Urothelium cell line (cell line): Measurements from ENCODE around the gene STRADA.
"Not testable (repeated sequence)": the region's sequence is repeated elsewhere in the genome, so short reads cannot be mapped to it uniquely, and the experiment has no call there.

Source experiments
- DNase-seq: peaks from one replicate; pipeline ENCODE4 v3.0.0; 2011; ENCODE audit warnings: low spot score, mixed read lengths
- FAIRE-seq: peaks from 2 replicates; lab custom pipeline; 2011; peaks lifted over from hg19 to GRCh38; lab: Jason Lieb, UNC

STRADA gene

DNA sequence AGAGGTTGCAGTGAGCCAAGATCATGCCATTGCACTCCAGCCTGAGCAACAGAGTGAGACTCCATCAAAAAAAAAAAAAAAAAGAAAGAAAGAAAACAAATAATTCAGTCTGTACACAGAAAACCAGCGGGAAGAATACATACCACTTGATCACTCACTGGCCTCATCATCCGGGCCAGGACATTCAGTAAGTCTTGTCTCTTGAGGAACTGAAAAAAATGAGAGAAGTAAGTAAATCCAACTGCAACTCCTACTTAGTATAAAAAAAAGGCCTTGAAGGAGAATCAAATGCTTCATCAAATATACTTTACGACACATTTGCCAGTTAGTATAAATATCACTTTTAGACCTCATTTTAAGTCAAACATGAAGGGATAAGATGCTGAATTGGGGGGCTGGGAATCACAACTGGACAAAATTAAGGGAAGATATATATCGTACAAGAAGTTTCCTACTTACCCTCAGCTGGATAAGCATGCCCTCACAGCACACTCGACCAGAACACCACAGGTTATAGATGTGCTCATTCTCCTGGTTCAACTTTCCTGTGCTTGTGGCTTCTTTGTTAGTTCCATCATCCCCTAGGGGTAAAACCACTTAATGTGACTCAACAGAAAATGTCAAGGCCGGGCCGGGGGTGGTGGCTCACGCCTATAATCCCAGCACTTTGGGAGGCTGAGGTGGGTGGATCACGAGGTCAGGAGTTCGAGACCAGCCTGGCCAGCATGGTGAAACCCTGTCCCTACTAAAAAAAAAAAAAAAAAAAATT is 19.4 kb upstream of the STRADA start:
- FAIRE-seq (no peak), DNase-seq (no peak)

- FAIRE-seq (no peak), DNase-seq (no peak)
These were observed 16.8 kb upstream of the STRADA start for GRCh38 chr17:63758428-63758827.

- DNase-seq (no peak), FAIRE-seq (no peak)
These were observed 12.4 kb upstream of the STRADA start for GRCh38 chr17:63754046-63754445.

- no peak for FAIRE-seq
- no peak for DNase-seq
These were observed 11.6 kb upstream of the STRADA start for GRCh38 chr17:63753215-63753614.

GRCh38 chr17:63752707-63753106 is 11.1 kb upstream of the STRADA start:
- DNase-seq = no peak
- no peak for FAIRE-seq

- FAIRE-seq (no peak), DNase-seq (no peak)
These were observed 10.2 kb upstream of the STRADA start for GRCh38 chr17:63751806-63752205.

- DNase-seq (no peak), FAIRE-seq (no peak)
These were observed 524 bp downstream of the STRADA start for GRCh38 chr17:63741143-63741407.

DNA sequence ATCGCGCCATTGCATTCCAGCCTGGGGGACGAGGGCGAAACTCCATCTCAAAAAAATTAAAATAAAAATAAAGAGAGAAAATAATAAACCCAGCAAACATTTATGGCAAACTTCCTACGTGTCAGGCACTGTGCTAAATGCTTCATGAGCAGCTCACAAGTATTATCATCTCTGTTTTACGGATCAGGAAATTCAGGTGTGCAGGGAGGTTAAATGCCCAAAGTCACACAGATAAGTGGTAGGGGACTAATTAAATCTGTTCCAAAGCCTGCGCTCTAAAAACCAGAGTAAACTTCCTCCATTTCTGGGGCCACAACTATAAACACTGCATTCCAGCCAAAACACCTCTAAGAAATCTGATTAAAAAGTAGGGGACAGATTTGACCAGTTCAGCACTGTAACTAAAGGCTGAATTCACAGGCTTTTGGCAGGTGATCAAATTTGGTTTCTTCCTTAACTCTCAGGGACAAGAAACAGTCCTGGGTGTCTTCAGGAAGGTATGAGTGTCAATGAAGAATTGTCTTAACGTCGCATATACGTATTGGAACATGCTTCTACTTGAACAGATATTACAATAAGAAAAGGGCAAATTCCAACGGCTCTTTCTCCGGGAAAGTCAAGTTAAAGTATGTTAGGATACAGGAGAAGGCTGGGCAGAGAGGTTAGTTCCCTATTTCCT is 996 bp downstream of the STRADA start:
- FAIRE-seq = no peak
- peak; percentile 5 for DNase-seq

DNA sequence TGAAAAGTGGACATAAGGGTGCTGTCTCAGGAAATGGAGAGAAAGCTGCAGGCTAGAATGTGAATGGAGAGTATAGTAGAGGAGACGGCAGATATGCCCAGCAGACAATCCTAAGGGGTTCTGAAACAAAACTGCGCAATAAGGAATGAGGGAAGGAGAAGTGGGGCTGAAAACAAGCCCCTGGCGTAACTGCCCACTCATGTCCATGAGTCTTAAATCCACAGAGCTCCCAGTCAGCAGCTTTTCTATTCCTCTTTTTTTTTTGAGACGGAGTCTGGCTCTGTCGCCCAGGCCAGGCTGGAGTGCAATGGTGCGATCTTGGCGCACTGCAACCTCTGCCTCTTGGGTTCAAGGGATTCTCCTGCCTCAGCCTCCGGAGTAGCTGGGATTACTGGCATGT is 5.9 kb downstream of the STRADA start:
- no peak for DNase-seq
- no peak for FAIRE-seq

- DNase-seq (no peak), FAIRE-seq (no peak)
These were observed 19.2 kb downstream of the STRADA start for GRCh38 chr17:63722403-63722802.

DNA sequence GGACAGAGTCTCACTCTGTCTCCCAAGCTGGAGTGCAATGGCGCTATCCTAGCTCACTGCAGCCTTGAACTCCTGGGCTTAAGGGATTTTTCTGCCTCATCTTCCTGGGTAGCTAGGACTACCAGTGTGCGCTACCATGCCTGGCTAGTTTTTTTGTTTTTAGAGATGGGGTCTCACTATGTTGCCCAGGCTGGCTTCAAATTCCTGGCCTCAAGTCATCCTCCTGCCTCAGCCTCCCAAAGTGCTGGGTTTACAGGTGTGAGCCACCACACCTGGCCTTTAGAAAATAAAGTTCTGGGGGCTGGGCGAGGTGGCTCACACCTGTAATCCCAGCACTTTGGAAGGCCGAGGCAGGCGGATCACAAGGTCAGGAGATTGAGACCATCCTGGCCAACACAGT is 21.4 kb downstream of the STRADA start:
- FAIRE-seq, DNase-seq: not testable (repeated sequence)

DNA sequence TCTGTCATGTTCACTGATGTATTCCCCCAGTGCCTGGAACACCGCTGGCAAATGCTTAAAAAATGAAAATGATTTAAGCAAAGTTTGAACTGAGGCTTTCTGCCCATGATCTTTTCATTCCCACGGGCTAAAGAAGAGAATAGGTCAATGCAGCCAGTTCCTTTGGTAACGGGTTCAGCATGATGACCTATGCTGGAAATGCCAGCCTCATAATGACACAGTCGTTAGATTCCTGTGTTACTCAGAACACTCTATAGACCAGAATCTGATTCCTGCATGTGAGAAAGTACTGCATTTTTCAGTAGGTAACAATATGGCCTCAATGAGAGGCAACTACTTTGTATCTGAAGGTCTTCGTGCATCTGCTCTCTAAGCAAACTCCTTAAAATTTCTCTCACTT is 22.6 kb downstream of the STRADA start:
- no peak for DNase-seq
- no peak for FAIRE-seq

- FAIRE-seq (no peak), DNase-seq (no peak)
These were observed 25.2 kb downstream of the STRADA start for GRCh38 chr17:63716426-63716825.

DNA sequence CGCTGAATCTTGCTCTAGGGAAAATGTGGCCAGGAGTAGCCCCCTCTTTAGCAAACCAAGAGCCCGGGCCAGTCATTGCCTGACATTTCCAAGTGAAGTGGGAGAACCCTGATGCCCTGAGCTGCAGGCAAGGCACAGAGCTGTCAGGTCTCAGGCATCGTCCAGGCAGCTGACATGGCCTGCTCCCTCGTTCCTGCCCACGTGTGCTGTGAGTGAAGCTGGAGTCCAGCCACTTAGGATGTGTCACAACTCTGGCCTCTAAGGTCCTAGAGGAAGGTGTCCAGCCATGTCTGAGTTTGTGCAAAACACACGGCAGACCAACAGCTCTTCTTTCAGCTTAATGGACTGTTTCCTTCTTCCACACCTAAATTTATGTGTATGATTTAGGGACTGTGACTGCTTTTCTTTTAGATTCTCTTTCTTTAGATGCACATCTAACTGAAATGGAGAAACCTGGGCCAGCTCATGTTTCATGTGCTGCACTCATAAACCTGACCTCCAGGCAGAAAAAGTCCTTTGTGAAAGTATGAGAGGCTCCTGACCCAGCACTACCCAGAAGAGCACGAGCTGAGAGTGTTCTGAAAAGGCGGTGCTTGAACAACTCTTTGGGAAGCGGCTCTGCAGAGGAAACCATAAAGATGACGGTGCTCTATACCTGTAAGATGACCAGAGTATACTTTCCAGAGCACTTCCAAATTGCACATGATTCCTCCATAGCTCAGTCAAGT is 26.9 kb downstream of the STRADA start:
- FAIRE-seq (peak; percentile 23), DNase-seq (no peak)

DNA sequence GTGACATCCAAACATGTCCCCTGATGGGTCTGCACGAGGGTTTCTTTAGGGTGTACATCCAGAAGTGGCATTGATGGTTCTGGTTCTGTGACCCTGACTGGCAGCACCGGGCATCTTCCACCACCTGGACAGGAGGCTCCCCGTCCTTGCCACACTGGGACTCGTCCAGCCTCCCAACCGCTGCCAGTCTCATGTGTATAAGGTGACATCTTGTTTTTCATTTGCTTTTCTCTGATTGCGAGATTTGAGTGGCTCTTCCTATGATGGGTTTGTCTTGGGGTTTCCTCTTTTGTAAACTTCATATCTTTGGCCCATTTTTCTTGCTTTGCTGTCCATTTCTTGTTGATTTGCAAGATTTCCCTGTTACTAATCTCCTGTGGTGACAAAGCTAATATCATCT is 32.5 kb downstream of the STRADA start:
- DNase-seq (no peak), FAIRE-seq (no peak)

DNA sequence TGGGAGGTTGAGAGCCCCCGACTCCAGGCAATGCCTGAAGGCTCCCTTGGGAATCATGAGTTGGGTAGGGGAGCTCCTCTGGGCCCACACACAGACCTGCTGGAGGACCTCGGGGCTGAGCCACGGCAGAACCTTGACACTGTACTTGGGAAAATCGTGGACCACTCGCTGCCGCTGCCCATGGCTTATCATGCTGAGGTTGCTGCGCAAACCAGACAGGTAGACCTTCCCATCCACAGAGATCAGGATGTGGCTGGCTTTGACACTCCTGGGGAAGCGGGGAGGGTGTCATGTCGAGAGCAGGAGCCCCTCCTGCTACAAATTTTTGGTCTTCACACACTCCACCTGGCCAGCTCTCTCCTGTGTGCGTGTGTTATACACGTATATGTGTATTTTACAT is 34.4 kb downstream of the STRADA start:
- DNase-seq = no peak
- FAIRE-seq = no peak

DNA sequence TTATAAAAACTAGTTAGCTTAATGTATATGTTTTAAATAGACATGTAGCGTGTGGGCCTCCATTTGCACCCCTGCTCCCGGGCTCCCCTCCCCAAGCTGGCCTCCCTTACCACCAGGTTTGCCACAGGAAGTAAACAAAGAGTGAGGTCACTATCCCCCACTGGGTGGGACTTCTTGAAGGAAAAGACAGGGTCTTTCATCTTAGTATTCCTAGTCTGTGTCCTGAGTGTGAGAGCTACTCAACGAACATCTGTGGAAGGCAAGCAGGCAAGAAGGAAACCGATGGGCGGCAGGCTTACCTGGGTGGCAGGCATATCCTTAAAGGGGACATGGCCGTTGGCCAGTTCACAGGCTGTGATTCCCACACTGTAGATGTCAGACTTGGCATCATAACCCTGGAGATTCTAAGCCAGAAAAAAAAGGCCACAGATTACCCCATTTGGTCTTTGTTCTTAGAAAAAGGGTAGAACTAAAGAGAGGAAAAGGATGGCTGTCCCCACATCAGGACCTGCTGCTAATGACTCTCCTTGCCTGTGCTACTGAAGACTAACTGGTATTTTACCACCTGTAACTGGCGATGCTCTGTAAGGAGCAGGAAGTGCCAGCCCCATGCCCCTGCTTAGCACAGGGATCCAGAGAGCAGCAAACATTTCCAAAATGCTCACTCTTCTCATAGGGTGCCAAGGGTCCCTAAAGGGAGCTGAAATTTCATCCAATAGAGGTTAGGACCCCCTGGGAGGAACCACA is 35.1 kb downstream of the STRADA start:
- FAIRE-seq (no peak), DNase-seq (no peak)

DNA sequence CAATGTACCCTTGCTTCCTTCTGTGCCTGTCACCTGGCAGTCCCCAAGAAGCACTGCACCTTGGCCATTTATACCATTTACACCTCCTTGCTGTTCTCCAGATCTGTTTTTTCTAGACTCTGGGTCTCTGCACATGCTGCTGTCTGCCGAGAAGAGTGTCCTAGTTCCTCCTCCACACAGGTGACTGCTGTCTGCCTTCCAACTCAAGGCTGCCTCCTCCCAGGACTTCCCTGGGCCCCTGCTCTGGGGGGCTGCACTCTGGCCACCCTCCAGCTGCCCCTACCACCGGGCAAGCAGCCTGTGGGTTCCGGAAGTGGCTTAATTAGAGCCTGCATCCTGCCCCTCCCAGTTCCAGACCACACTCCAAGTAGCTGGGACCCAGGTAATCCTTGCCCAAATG is 35.9 kb downstream of the STRADA start:
- FAIRE-seq (peak; percentile 23), DNase-seq (no peak)

DNA sequence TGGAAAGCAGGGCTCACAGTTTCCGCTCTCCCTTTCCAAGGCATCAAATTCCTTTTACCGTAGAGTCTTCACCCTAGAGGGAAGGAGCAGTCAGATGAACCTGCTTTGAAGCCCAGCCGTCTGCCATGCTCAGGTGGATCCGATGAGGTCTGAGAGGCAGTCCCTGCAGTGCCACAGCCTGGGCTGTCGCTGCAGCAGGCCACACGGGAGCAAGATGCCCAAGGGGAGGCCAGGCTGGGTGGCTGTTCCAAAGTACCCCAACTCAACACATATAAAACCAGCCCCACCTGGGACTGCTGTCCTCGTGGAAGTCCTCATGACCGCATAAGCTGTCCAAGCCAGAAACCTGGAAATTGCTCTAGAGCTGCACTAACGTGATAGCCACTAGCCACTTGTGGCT is 36.8 kb downstream of the STRADA start:
- FAIRE-seq (no peak), DNase-seq (no peak)

DNA sequence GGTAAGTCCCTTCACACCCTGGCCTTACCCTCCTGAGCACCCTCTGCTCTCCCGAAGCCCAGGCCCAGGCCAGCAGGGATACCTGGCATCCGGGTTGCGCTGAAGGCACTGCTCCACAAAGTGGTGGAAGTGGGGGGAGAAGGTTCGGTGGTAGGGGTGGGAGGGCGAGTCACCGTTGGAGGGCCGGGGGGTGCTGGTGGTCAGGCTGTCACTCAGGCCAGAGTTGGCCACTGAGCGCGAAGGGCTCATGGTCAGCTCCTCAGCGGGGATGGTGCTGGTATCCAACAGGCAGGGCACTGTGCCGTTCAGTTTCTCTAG is 37.4 kb downstream of the STRADA start:
- FAIRE-seq = peak; percentile 83
- DNase-seq = no peak

- no peak for DNase-seq
- no peak for FAIRE-seq
These were observed 37.9 kb downstream of the STRADA start for GRCh38 chr17:63703556-63704258.
